Metanephros (tissue), 1 donor: ENCODE results near the gene PARD6G. TPM values are rescaled to one million over a fixed set of nuclear protein-coding genes. Genes with fewer than 3 reads are reported as not detected.

Source experiments
- total RNA-seq: library from RNA; depleted of rRNA; stranded (reverse); fragments of >200 nt; gene quantifications from one replicate; pipeline ENCODE4 v1.2.3, GENCODE V29; 2014

The PARD6G gene, protein sequence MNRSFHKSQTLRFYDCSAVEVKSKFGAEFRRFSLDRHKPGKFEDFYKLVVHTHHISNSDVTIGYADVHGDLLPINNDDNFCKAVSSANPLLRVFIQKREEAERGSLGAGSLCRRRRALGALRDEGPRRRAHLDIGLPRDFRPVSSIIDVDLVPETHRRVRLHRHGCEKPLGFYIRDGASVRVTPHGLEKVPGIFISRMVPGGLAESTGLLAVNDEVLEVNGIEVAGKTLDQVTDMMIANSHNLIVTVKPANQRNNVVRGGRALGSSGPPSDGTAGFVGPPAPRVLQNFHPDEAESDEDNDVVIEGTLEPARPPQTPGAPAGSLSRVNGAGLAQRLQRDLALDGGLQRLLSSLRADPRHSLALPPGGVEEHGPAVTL
- total RNA-seq = 18.3 TPM

DNA sequence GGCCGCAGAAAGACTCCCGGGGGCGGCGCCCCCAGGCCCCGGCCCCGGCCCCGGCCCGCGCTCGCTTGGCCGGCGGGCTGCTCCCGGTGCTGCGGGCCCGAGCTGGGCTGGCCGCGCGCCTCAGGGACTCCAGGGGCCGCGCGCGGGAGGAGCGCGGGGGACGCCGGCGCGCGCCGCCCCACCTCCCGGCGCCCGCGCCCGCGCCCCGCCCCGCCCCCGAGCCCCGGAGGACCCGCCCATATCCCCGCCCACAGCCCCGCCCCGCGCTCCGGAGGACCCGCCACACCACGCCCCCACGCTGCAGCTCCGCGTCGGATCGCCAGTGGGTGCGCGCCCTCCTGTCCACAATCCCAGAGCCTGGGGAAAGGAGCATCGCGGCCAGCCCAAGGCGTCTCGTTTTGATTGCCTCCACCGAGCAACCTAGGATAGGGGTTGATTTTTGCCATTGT, at the start of gene PARD6G:
PARD6G (minus strand) TSS at position 122 of the 449 bp plus-strand sequence. CDS start 166 bp downstream, outside the sequence.

GRCh38 chr18:80108739-80109675, 138.3 kb downstream of the PARD6G start, which contains the start of gene ADNP2:
TSS of gene ADNP2 (plus strand) at chr18:80109262. CDS start at chr18:80117543, 8,281 bp downstream.

Other genes starting within 250 kb of the PARD6G start
- gene RBFA, start 213.1 kb downstream of the PARD6G start, total RNA-seq = 44.6 TPM
- gene ADNP2, start 138.3 kb downstream of the PARD6G start, total RNA-seq = 21.0 TPM